Left lung (tissue), 10 donors: ENCODE data around the gene MRTFB. TPM values are rescaled to one million over a fixed set of nuclear protein-coding genes. Genes with fewer than 3 reads are reported as not detected.

Source experiments
- ATAC-seq: fragments of 200-7000 bp; cut with Tn5 transposase; one replicate; pipeline ENCODE4 v1.9.1; 2020; ENCODE audit warnings: moderate library complexity
- DNase-seq, 4 donors: peaks; one replicate each; pipeline ENCODE4 v3.0.0-alpha.2; 2013 to 2020
- H3K27ac ChIP-seq, 2 donors: fragments of 200-600 bp; sonication (generic) in 1 of 2; one replicate each; pipeline versions ENCODE4 v1.5.0 to v1.8.0; 2020 to 2021
- H3K27me3 ChIP-seq, 2 donors: fragments of 200-600 bp; sonication (generic) in 1 of 2; one replicate each; pipeline versions ENCODE4 v1.5.0 to v1.8.0; 2020 to 2021
- H3K36me3 ChIP-seq, 2 donors: fragments of 200-600 bp; sonication (generic) in 1 of 2; one replicate each; pipeline versions ENCODE4 v1.5.0 to v1.8.0; 2020 to 2021
- H3K4me1 ChIP-seq, 2 donors: fragments of 200-600 bp; one replicate each; pipeline ENCODE4 v1.8.0; 2021
- H3K4me3 ChIP-seq, 2 donors: fragments of 200-600 bp; sonication (generic) in 1 of 2; one replicate each; pipeline versions ENCODE4 v1.5.0 to v1.8.0; 2020 to 2021; ENCODE audit warnings: mild to moderate bottlenecking in 1 of 2
- H3K9me3 ChIP-seq, 2 donors: fragments of 200-600 bp; sonication (generic) in 1 of 2; one replicate each; pipeline versions ENCODE4 v1.5.0 to v1.8.0; 2020 to 2021
- intact Hi-C, 2 donors: fragments of 100-400 bp; cut with DNase I; formaldehyde crosslinking; loops; one replicate each; pipeline versions ENCODE4 v1.11.2 to v1.14.2; 2022
- polyA plus RNA-seq, 6 donors: library from polyadenylated mRNA; unstranded; fragments of 120-200 nt; gene quantifications; one replicate each; pipeline ENCODE4 v1.2.1, GENCODE V29; 2013; ENCODE audit not compliant: insufficient read length in 6 of 6
- total RNA-seq, 2 donors: library from RNA; stranded (reverse); fragmentation: NEBNext Ultra II Directional; extraction: Animal tissue kit (Norgen Biotek cat#: 25700); gene quantifications; one replicate each; pipeline ENCODE4 v1.2.1, GENCODE V29; 2021
- TF ChIP-seq, protein P1 (sequence below), 2 donors: fragments of 200-600 bp; sonication (generic) in 1 of 2; IDR thresholded peaks; one replicate each; pipeline versions ENCODE4 v1.5.0 to v1.8.0; 2021; ENCODE audit warnings: antibody characterized with exemption in 2 of 2
- donor health status: DM: no; HTN: yes; CAD: no.
- donor health status: DM: no; HTN: no; CAD: no.

Gene MRTFB
- total and polyA plus RNA-seq, 8 donors, result 34.4 to 48.9 (median 36.7) TPM

DNA sequence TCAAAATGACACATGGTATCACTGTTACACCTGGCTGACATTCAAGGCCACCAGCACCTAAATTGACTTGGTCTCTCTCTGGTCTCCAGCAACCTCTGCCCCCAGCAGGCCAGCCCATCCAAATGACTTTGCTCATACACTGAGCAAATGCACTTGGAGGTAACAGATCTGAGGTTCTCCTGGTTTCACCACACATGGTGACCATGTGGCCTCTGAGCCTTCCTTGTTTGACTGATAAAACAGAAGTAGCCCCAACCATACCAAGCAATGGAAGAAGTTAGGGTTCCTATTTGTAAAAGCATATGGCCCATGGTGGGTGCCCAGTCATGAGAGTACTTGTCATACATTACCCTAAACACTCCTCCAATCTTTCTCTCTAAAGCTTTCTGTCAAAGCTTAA is 181.7 kb downstream of the MRTFB start:
- intact Hi-C loops, result no loop called here
- H3K36me3 ChIP-seq, result peaks cover 0 to 69% of the 10 kb centered on the region in 2 donors

GRCh38 chr16:14263011-14263410 is 191.9 kb downstream of the MRTFB start:
- DNase-seq (no peak), ATAC-seq (no peak)
- peaks cover 0 to 78% of the 10 kb centered on the region in 2 donors for H3K36me3 ChIP-seq
- no peaks in the 10 kb centered on the region for H3K27me3 ChIP-seq
- H3K27ac ChIP-seq, result no peak overlapping the region
- intact Hi-C loops, result no loop called here
- TF ChIP-seq, protein P1, sequence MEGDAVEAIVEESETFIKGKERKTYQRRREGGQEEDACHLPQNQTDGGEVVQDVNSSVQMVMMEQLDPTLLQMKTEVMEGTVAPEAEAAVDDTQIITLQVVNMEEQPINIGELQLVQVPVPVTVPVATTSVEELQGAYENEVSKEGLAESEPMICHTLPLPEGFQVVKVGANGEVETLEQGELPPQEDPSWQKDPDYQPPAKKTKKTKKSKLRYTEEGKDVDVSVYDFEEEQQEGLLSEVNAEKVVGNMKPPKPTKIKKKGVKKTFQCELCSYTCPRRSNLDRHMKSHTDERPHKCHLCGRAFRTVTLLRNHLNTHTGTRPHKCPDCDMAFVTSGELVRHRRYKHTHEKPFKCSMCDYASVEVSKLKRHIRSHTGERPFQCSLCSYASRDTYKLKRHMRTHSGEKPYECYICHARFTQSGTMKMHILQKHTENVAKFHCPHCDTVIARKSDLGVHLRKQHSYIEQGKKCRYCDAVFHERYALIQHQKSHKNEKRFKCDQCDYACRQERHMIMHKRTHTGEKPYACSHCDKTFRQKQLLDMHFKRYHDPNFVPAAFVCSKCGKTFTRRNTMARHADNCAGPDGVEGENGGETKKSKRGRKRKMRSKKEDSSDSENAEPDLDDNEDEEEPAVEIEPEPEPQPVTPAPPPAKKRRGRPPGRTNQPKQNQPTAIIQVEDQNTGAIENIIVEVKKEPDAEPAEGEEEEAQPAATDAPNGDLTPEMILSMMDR (IDR thresholded peaks at IDR 0.05), result no peak
- no peaks in the 10 kb centered on the region for H3K9me3 ChIP-seq
- H3K4me3 ChIP-seq, result no peak overlapping the region
- no peaks in the 10 kb centered on the region for H3K4me1 ChIP-seq

More for the DNA sequence above, 181.7 kb downstream of the MRTFB start:
- H3K4me1 ChIP-seq, result no peaks in the 10 kb centered on the region
- ATAC-seq (no peak), DNase-seq (no peak)
- H3K27me3 ChIP-seq, result no peaks in the 10 kb centered on the region
- no peaks in the 10 kb centered on the region for H3K9me3 ChIP-seq
- TF ChIP-seq, protein P1 (IDR thresholded peaks at IDR 0.05), result no peak
- no peak overlapping the region for H3K27ac ChIP-seq
- no peak overlapping the region for H3K4me3 ChIP-seq

DNA sequence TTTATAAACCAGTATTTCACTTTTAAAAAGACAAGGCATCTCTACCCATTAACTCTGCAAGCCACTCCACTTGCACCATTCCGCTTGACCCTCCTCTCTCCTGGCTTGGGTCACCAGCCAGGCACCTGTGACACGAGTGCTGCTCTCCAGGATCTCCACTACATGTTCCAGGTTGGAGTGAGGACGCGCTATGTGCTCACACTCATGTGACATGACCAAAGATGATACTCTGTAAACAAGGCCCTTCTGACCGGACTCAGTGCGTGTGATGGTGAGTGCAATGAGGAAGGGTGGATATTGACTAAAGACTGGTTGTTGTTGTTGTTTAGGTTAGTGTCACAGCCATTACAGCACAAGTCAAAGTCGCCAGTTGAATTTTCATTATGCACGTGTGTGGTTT is 192.7 kb downstream of the MRTFB start:
- DNase-seq, result no peak
- Histone ChIP-seq H3K36me3 (peaks cover 0 to 70% of the 10 kb centered on the region in 2 donors), H3K27me3 (no peaks in the 10 kb centered on the region), H3K27ac (no peak overlapping the region), H3K9me3 (no peaks in the 10 kb centered on the region), H3K4me3 (no peak overlapping the region), H3K4me1 (no peaks in the 10 kb centered on the region)
- intact Hi-C loops, result no loop called here
- TF ChIP-seq, protein P1 (IDR thresholded peaks at IDR 0.05), result no peak
- no peak for ATAC-seq

DNA sequence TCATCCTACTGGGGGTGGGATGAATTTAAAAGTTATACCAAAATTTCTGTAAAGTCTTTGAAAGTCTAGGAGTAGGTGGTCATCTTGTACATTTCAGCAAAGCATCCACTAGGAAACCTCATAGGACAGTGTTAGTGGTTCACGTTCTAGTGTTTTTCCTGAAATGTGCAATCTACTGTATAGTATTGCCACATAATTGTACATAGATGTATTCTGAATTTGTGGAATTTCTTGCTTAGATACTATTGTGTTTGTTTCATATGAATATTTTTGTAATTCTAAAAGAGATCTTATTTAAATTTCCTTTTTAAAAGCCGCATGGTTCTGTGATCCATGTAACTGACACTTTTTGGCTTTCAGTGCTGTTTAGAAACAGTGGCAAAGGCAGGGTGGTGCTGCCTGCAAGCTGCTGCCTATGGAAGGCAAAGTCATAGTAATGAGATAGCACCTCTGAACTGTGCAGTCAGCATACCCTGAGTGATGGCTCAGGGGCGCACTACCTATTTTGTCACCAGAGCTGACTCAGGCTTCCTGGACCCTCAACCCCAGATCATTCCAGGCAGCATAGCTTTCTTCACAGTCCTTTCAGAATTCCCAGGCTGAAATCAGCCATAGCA is 193.3 kb downstream of the MRTFB start:
- TF ChIP-seq, protein P1 (IDR thresholded peaks at IDR 0.05), result no peak
- Histone ChIP-seq H3K27ac (no peak overlapping the region), H3K4me1 (no peaks in the 10 kb centered on the region), H3K9me3 (peaks cover 0 to under 1% of the 10 kb centered on the region in 2 donors), H3K27me3 (no peaks in the 10 kb centered on the region), H3K36me3 (peaks cover 0 to 64% of the 10 kb centered on the region in 2 donors), H3K4me3 (no peak overlapping the region)
- intact Hi-C loops, result no loop called here
- ATAC-seq, result no peak
- DNase-seq, result no peak

GRCh38 chr16:14268073-14268472 is 197.0 kb downstream of the MRTFB start:
- ATAC-seq, result no peak

More at GRCh38 chr16:14268073-14268472, 197.0 kb downstream of the MRTFB start:
- DNase-seq, result no peak
- Histone ChIP-seq H3K27ac (no peak overlapping the region), H3K4me1 (no peaks in the 10 kb centered on the region), H3K4me3 (no peak overlapping the region), H3K36me3 (peaks cover 0 to 28% of the 10 kb centered on the region in 2 donors), H3K27me3 (no peaks in the 10 kb centered on the region), H3K9me3 (peaks cover 0 to 15% of the 10 kb centered on the region in 2 donors)
- intact Hi-C loops, result no loop called here
- TF ChIP-seq, protein P1 (IDR thresholded peaks at IDR 0.05), result no peak
